Uterus (tissue), 2 donors: Measurements from ENCODE around the gene MRPL1.

Source experiments
- CTCF ChIP-seq, 4 experiments: fragments of 200-600 bp in 2 of 4; fragments of 450-650 bp in 2 of 4; sonication (generic) in 2 of 4; IDR thresholded peaks; one replicate each; pipeline ENCODE4 v1.5.1; 2016 to 2019; ENCODE audit warnings: antibody characterized with exemption in 4 of 4, mild to moderate bottlenecking in 2 of 4, moderate library complexity in 1 of 4
- POLR2A ChIP-seq, 2 donors: fragments of 450-650 bp; IDR thresholded peaks; one replicate each; pipeline ENCODE4 v1.6.1; 2016; ENCODE audit warnings: antibody characterized with exemption in 2 of 2, mild to moderate bottlenecking in 1 of 2, moderate library complexity in 1 of 2

GRCh38 chr4:77989968-77990367 lies 127.3 kb downstream of the MRPL1 start:
- TF ChIP-seq POLR2A (IDR thresholded peaks at IDR 0.05) (no peak), CTCF (IDR thresholded peaks at IDR 0.05) (no peak)
